HG03565 (cell line): Measurements from ENCODE around the gene TNFSF13.
"Not testable (repeated sequence)": the region's sequence is repeated elsewhere in the genome, so short reads cannot be mapped to it uniquely, and the experiment has no call there.

Source experiments
- ATAC-seq: cut with Tn5 transposase; IDR thresholded peaks from one replicate; pipeline ENCODE4 v1.9.1; 2021; ENCODE audit warnings: mild to moderate bottlenecking, moderate library complexity; ENCODE audit not compliant: unreplicated experiment

Gene TNFSF13

GRCh38 chr17:7589204-7589868 lies 30.8 kb downstream of the TNFSF13 start:
- no peak for ATAC-seq

- no peak for ATAC-seq
Measured at GRCh38 chr17:7589891-7590691, 31.5 kb downstream of the TNFSF13 start, which contains the start of gene SOX15. Gene SOX15 (minus strand): TSS chr17:7590094. CDS start chr17:7589676, 418 bp downstream.

- ATAC-seq: no peak
Measured at GRCh38 chr17:7590743-7591142, 32.2 kb downstream of the TNFSF13 start.

- no peak for ATAC-seq
Measured at GRCh38 chr17:7591596-7591995, 33.0 kb downstream of the TNFSF13 start.

- no peak for ATAC-seq
Measured at GRCh38 chr17:7592422-7593021, 34.0 kb downstream of the TNFSF13 start.

- no peak for ATAC-seq
Measured at GRCh38 chr17:7593296-7593695, 34.7 kb downstream of the TNFSF13 start.

GRCh38 chr17:7597561-7597960 lies 39.0 kb downstream of the TNFSF13 start:
- not testable (repeated sequence) for ATAC-seq

- no peak for ATAC-seq
Measured at GRCh38 chr17:7606280-7606679, 47.7 kb downstream of the TNFSF13 start.

- ATAC-seq: no peak
Measured at GRCh38 chr17:7610641-7611040, 52.1 kb downstream of the TNFSF13 start.
